Bronchial epithelial cell (primary cell): ENCODE measurements around the gene TGFA. TPM values are rescaled to one million over a fixed set of nuclear protein-coding genes. Genes with fewer than 3 reads are reported as not detected.
A peak's percentile ranks its signal among the peaks of the same experiment; 100 is the strongest.

ENCODE experiments used
- DNase-seq: peaks from one replicate; pipeline ENCODE4 v3.0.0-alpha.2; 2010; ENCODE audit warnings: low read depth
- FAIRE-seq: peaks from 2 replicates; lab custom pipeline; 2011; peaks lifted over from hg19 to GRCh38; lab: Jason Lieb, UNC
- H3K27me3 ChIP-seq: 2 replicates; pipeline ENCODE4 v1.5.1; 2011; ENCODE audit warnings: low read length; ENCODE audit not compliant: control insufficient read depth, insufficient read depth
- H3K36me3 ChIP-seq: 2 replicates; pipeline ENCODE4 v1.5.1; 2011; ENCODE audit warnings: low read length; ENCODE audit not compliant: control insufficient read depth, insufficient read depth
- H3K4me3 ChIP-seq: 2 replicates; pipeline ENCODE4 v1.5.1; 2011; ENCODE audit warnings: mild to moderate bottlenecking, low read depth, low read length, control low read depth
- CTCF ChIP-seq: IDR thresholded peaks from 2 replicates; pipeline ENCODE4 v1.5.1; 2011; ENCODE audit warnings: mild to moderate bottlenecking, moderate library complexity, low read length, control low read depth, inconsistent platforms; ENCODE audit not compliant: insufficient read depth, severe bottlenecking
- total RNA-seq: library from RNA; depleted of rRNA; stranded (reverse); fragments of >200 nt; gene quantifications from 2 replicates; pipeline ENCODE4 v1.2.1, GENCODE V29; 2014

The TGFA gene
- total RNA-seq, 1 donor from 2014 or later: 85.3 TPM

GRCh38 chr2:70509565-70509964, 44.1 kb downstream of the TGFA start:
- TF ChIP-seq CTCF: no peak
- Histone ChIP-seq H3K4me3 (no peak overlapping the region), H3K27me3 (no peaks in the 10 kb centered on the region), H3K36me3 (peaks cover 3% of the 10 kb centered on the region)
- DNase-seq (peak; percentile 80), FAIRE-seq (no peak)

GRCh38 chr2:70508711-70509462, 44.7 kb downstream of the TGFA start:
- H3K4me3 ChIP-seq: no peak overlapping the region
- FAIRE-seq (peak; percentile 95), DNase-seq (peak; percentile 87)
- peaks cover 3% of the 10 kb centered on the region for H3K36me3 ChIP-seq
- TF ChIP-seq CTCF: no peak
- no peaks in the 10 kb centered on the region for H3K27me3 ChIP-seq

- Histone ChIP-seq H3K27me3 (no peaks in the 10 kb centered on the region), H3K36me3 (peaks cover 8% of the 10 kb centered on the region), H3K4me3 (no peak overlapping the region)
- no peak for TF ChIP-seq CTCF
- FAIRE-seq (no peak), DNase-seq (no peak)
Observed at GRCh38 chr2:70505613-70506391, 47.8 kb downstream of the TGFA start.

GRCh38 chr2:70504750-70505149, 48.9 kb downstream of the TGFA start:
- no peak overlapping the region for H3K4me3 ChIP-seq
- H3K36me3 ChIP-seq: peaks cover 10% of the 10 kb centered on the region
- no peak for TF ChIP-seq CTCF
- DNase-seq: no peak
- FAIRE-seq: no peak
- no peaks in the 10 kb centered on the region for H3K27me3 ChIP-seq

- H3K4me3 ChIP-seq: no peak overlapping the region
Observed at GRCh38 chr2:70503896-70504295, 49.7 kb downstream of the TGFA start.

More at GRCh38 chr2:70503896-70504295, 49.7 kb downstream of the TGFA start:
- Histone ChIP-seq H3K27me3 (no peaks in the 10 kb centered on the region), H3K36me3 (peaks cover 10% of the 10 kb centered on the region)
- DNase-seq (no peak), FAIRE-seq (no peak)
- TF ChIP-seq CTCF: no peak
